GM12878 (cell line): ENCODE results near the gene CHCT1. TPM values are rescaled to one million over a fixed set of nuclear protein-coding genes. Genes with fewer than 3 reads are reported as not detected.

Source experiments
- ATAC-seq: fragments of 200-7000 bp; cut with Tn5 transposase; 3 replicates; pipeline ENCODE4 v1.9.1; 2020; ENCODE audit warnings: mild to moderate bottlenecking, moderate library complexity
- BruUV-seq: library from RNA; stranded (reverse); fragments of 400-500 nt; replicated peaks from 2 replicates; lab custom pipeline; 2021; lab: Mats Ljungman, UMichigan
- CTCF ChIA-PET: fragments of 300-600 bp; sonication (Branson Sonifier 250); formaldehyde crosslinking; extraction: SDS; loops from one replicate; lab custom pipeline; 2021; ENCODE audit warnings: inconsistent platforms; lab: Yijun Ruan, JAX
- POLR2A ChIA-PET: fragments of 350-600 bp; formaldehyde crosslinking; extraction: SDS; loops from one replicate; lab custom pipeline; 2021; ENCODE audit warnings: inconsistent platforms; lab: Charles Lee
- RAD21 ChIA-PET: fragments of 300-600 bp; sonication (Branson Sonifier 250); formaldehyde crosslinking; loops from one replicate; lab custom pipeline; 2023; ENCODE audit warnings: antibody characterized with exemption; ENCODE audit not compliant: unreplicated experiment; lab: Charles Lee
- SMC1A ChIA-PET: fragments of 300-600 bp; sonication (Branson Sonifier 250); formaldehyde crosslinking; loops from one replicate; lab custom pipeline; 2023; ENCODE audit not compliant: unreplicated experiment, uncharacterized antibody; lab: Charles Lee
- DNase-seq: peaks from one replicate; pipeline ENCODE4 v3.0.0-alpha.2; 2011; ENCODE audit warnings: low read depth, low spot score
- FAIRE-seq: peaks from 3 replicates; lab custom pipeline; 2011; peaks lifted over from hg19 to GRCh38; lab: Jason Lieb, UNC
- H2AFZ ChIP-seq: 2 replicates; pipeline ENCODE4 v1.6.0; 2011; ENCODE audit warnings: low read depth, low read length, control low read depth; ENCODE audit not compliant: control insufficient read depth
- H3K27ac ChIP-seq: 2 replicates; pipeline ENCODE4 v1.5.1; 2011; ENCODE audit warnings: control low read depth; ENCODE audit not compliant: control insufficient read depth, insufficient read depth
- H3K27me3 ChIP-seq, 2 experiments: replicated peaks in 1 of 2; 2 replicates each; pipeline versions ENCODE4 v1.6.0 to v1.6.1; 2011; ENCODE audit warnings: low read length in 1 of 2; ENCODE audit not compliant: control insufficient read depth in 2 of 2, insufficient read depth in 2 of 2
- H3K36me3 ChIP-seq, 2 experiments: 2 replicates each; pipeline ENCODE4 v1.5.1; 2011; ENCODE audit warnings: low read length in 1 of 2; ENCODE audit not compliant: control insufficient read depth in 2 of 2, insufficient read depth in 2 of 2
- H3K4me1 ChIP-seq: 2 replicates; pipeline ENCODE4 v1.6.1; 2011; ENCODE audit warnings: mild to moderate bottlenecking, low read length, moderate library complexity, mixed read lengths; ENCODE audit not compliant: control insufficient read depth, insufficient read depth
- H3K4me2 ChIP-seq: 2 replicates; pipeline ENCODE4 v1.6.0; 2011; ENCODE audit warnings: control low read depth; ENCODE audit not compliant: control insufficient read depth, insufficient read depth
- H3K4me3 ChIP-seq: fragments of 200-600 bp; sonication (generic); 2 replicates; pipeline ENCODE4 v1.5.1; 2016
- H3K79me2 ChIP-seq: 2 replicates; pipeline ENCODE4 v1.6.0; 2011; ENCODE audit warnings: low read length; ENCODE audit not compliant: control insufficient read depth, insufficient read depth
- H3K9ac ChIP-seq: 2 replicates; pipeline ENCODE4 v1.8.0; 2011; ENCODE audit warnings: low read length, control low read depth, mixed read lengths; ENCODE audit not compliant: control insufficient read depth, insufficient read depth
- H3K9me3 ChIP-seq: replicated peaks from 3 replicates; pipeline ENCODE4 v1.5.1; 2011; ENCODE audit warnings: mild to moderate bottlenecking, low read length; ENCODE audit not compliant: control insufficient read depth, insufficient read depth
- H4K20me1 ChIP-seq: 2 replicates; pipeline ENCODE4 v1.6.0; 2011; ENCODE audit not compliant: control insufficient read depth, insufficient read depth
- CREB1 ChIP-seq: IDR thresholded peaks from 2 replicates; pipeline ENCODE4 v1.6.1; 2012; ENCODE audit warnings: low read depth, mild to moderate bottlenecking, inconsistent platforms
- MEF2A ChIP-seq: IDR thresholded peaks from 2 replicates; pipeline ENCODE4 v1.6.1; 2011; ENCODE audit warnings: low read depth, mild to moderate bottlenecking, low read length, moderate library complexity; ENCODE audit not compliant: insufficient read depth
- SUZ12 ChIP-seq: fragments of 200-600 bp; sonication (generic); IDR thresholded peaks from one replicate; pipeline ENCODE4 v1.6.1; 2018; ENCODE audit warnings: antibody characterized with exemption, mild to moderate bottlenecking; ENCODE audit not compliant: unreplicated experiment
- in situ Hi-C: fragments of 300-500 bp; cut with MboI; formaldehyde crosslinking; loops from 9 replicates; pipeline ENCODE4 v1.14.3; 2018; ENCODE audit warnings: mixed read lengths
- intact Hi-C: fragments of 100-400 bp; cut with micrococcal nuclease; formaldehyde crosslinking; loops from one replicate; pipeline ENCODE4 v1.14.2; 2022; ENCODE audit not compliant: unreplicated experiment
- polyA plus RNA-seq, 11 experiments: library from polyadenylated mRNA; depleted of rRNA in 4 of 11; unstranded in 6 of 11; stranded (reverse) in 5 of 11; fragments of >200 nt; fragmentation: Nextera tagmentation in 4 of 11; fragmentation: Illumina TruSeq in 1 of 11; extraction: Ambion mirVana in 4 of 11; extraction: Trizol in 1 of 11; gene quantifications; 1 replicate in 1 of 11; 2 replicates in 10 of 11; pipeline versions ENCODE4 v1.2.1 to v1.2.3, GENCODE V29; 2011 to 2016; ENCODE audit warnings: inconsistent platforms in 2 of 11, missing spikeins in 2 of 11, low read depth in 1 of 11
- total RNA-seq, 4 experiments: library from RNA; depleted of rRNA in 3 of 4; stranded (reverse); fragments of >200 nt in 3 of 4; fragmentation: Illumina TruSeq in 1 of 4; extraction: Trizol in 1 of 4; gene quantifications; 2 replicates each; pipeline versions ENCODE4 v1.2.1 to v1.2.3, GENCODE V29; 2013 to 2021

The CHCT1 gene
- total and polyA plus RNA-seq, 10 of the 15 experiments (the other 5 are each of a cell fraction or from before 2014, with no cell fraction given) = 0.23 to 0.35 TPM; not detected in 8

GRCh38 chr17:60473788-60474187 is 51.5 kb downstream of the CHCT1 start:
- Histone ChIP-seq H2AFZ (no peak overlapping the region), H4K20me1 (no peaks in the 10 kb centered on the region), H3K27ac (no peak overlapping the region), H3K27me3 (no peaks in the 10 kb centered on the region), H3K4me1 (peaks cover 6% of the 10 kb centered on the region; the same call in 1 of the 2 replicates), H3K9ac (no peak overlapping the region), H3K4me3 (no peak overlapping the region), H3K36me3 (no peaks in the 10 kb centered on the region), H3K4me2 (no peak overlapping the region), H3K79me2 (no peaks in the 10 kb centered on the region), H3K9me3 (no peaks in the 10 kb centered on the region; the same call in none of the 3 replicates)
- TF ChIP-seq SUZ12 (no peak), CREB1 (no peak), MEF2A (no peak)
- SMC1A ChIA-PET = interaction anchor here (1.2 kb wide), 1 partner anchor 13 kb away, joined by 3 read pairs; no protein-coding TSS in a partner anchor
- DNase-seq (no peak), ATAC-seq (no peak), FAIRE-seq (no peak)
- RAD21 ChIA-PET = no interaction called here
- CTCF ChIA-PET = interaction anchor here (1.2 kb wide), 1 partner anchor 104 kb away, joined by 3 read pairs; no protein-coding TSS in a partner anchor
- in situ Hi-C loops = no loop called here
- no TSS peak for BruUV-seq
- intact Hi-C loops = no loop called here
- POLR2A ChIA-PET = no interaction called here

Other genes starting within 250 kb of the CHCT1 start
- 27.3 and 31.1 TPM in 2 replicates for gene USP32, start 30.4 kb upstream of the CHCT1 start, total RNA-seq (2014; rRNA removed)
- gene USP32, start 30.4 kb upstream of the CHCT1 start, total RNA-seq (2014; rRNA removed; fragmentation: Illumina TruSeq; extraction: Trizol) = 36.6 and 39.1 TPM in 2 replicates
- 35.0 and 36.8 TPM in 2 replicates for gene USP32, start 30.4 kb upstream of the CHCT1 start, total RNA-seq (2021)
- 37.3 and 42.4 TPM in 2 replicates for gene USP32, start 30.4 kb upstream of the CHCT1 start, polyA plus RNA-seq (2011; rRNA removed)
- gene USP32, start 30.4 kb upstream of the CHCT1 start, polyA plus RNA-seq (2014; fragmentation: Illumina TruSeq; extraction: Trizol) = 30.8 and 40.4 TPM in 2 replicates
- 1 to 10 TPM; 7.8 to 9.8 TPM for gene USP32, start 30.4 kb upstream of the CHCT1 start, polyA plus RNA-seq (2014; fragmentation: Nextera tagmentation; extraction: Ambion mirVana)
- gene USP32, start 30.4 kb upstream of the CHCT1 start, polyA plus RNA-seq (2014; rRNA removed) = 21.7 and 23.7 TPM in 2 replicates
- 10 to 100 TPM; 10.7 to 10.9 TPM for gene USP32, start 30.4 kb upstream of the CHCT1 start, polyA plus RNA-seq (2016; fragmentation: Nextera tagmentation; extraction: Ambion mirVana)
- 12.1 and 16.2 TPM in 2 replicates for gene APPBP2, start 103.8 kb downstream of the CHCT1 start, total RNA-seq (2014; rRNA removed)
- gene APPBP2, start 103.8 kb downstream of the CHCT1 start, total RNA-seq (2014; rRNA removed; fragmentation: Illumina TruSeq; extraction: Trizol) = 14.1 and 14.5 TPM in 2 replicates
- gene APPBP2, start 103.8 kb downstream of the CHCT1 start, total RNA-seq (2021) = 22.5 and 25.3 TPM in 2 replicates
- 21.2 and 30.9 TPM in 2 replicates for gene APPBP2, start 103.8 kb downstream of the CHCT1 start, polyA plus RNA-seq (2011; rRNA removed)
- 11.4 and 14.1 TPM in 2 replicates for gene APPBP2, start 103.8 kb downstream of the CHCT1 start, polyA plus RNA-seq (2014; fragmentation: Illumina TruSeq; extraction: Trizol)
- gene APPBP2, start 103.8 kb downstream of the CHCT1 start, polyA plus RNA-seq (2014; fragmentation: Nextera tagmentation; extraction: Ambion mirVana) = 1 to 10 TPM; 4.3 to 5.7 TPM
- 7.3 and 8.4 TPM in 2 replicates for gene APPBP2, start 103.8 kb downstream of the CHCT1 start, polyA plus RNA-seq (2014; rRNA removed)
- gene APPBP2, start 103.8 kb downstream of the CHCT1 start, polyA plus RNA-seq (2016; fragmentation: Nextera tagmentation; extraction: Ambion mirVana) = 10 to 100 TPM; 30.3 to 30.8 TPM
- 7.2 and 9.0 TPM in 2 replicates for gene PPM1D, start 177.7 kb downstream of the CHCT1 start, total RNA-seq (2014; rRNA removed)
- gene PPM1D, start 177.7 kb downstream of the CHCT1 start, total RNA-seq (2014; rRNA removed; fragmentation: Illumina TruSeq; extraction: Trizol) = 12.3 and 12.8 TPM in 2 replicates
- gene PPM1D, start 177.7 kb downstream of the CHCT1 start, total RNA-seq (2021) = 15.9 and 16.9 TPM in 2 replicates
- gene PPM1D, start 177.7 kb downstream of the CHCT1 start, polyA plus RNA-seq (2011; rRNA removed) = 9.2 and 9.3 TPM in 2 replicates
- gene PPM1D, start 177.7 kb downstream of the CHCT1 start, polyA plus RNA-seq (2014; fragmentation: Illumina TruSeq; extraction: Trizol) = 12.3 and 18.1 TPM in 2 replicates
- gene PPM1D, start 177.7 kb downstream of the CHCT1 start, polyA plus RNA-seq (2014; fragmentation: Nextera tagmentation; extraction: Ambion mirVana) = 1 to 10 TPM; 1.9 to 3.5 TPM
- gene PPM1D, start 177.7 kb downstream of the CHCT1 start, polyA plus RNA-seq (2014; rRNA removed) = 7.9 and 10.6 TPM in 2 replicates
- gene PPM1D, start 177.7 kb downstream of the CHCT1 start, polyA plus RNA-seq (2016; fragmentation: Nextera tagmentation; extraction: Ambion mirVana) = 10 to 100 TPM; 17.5 to 20.8 TPM